HCT116 (cell line): ENCODE results near the gene KCNC3. TPM values are rescaled to one million over a fixed set of nuclear protein-coding genes. Genes with fewer than 3 reads are reported as not detected.

Experiments
- ATAC-seq: fragments of 200-7000 bp; cut with Tn5 transposase; 2 replicates; pipeline ENCODE4 v1.9.1; 2020; ENCODE audit warnings: mild to moderate bottlenecking, moderate library complexity
- BruUV-seq: library from RNA; stranded (reverse); fragments of 400-500 nt; replicated peaks from 2 replicates; lab custom pipeline; 2021; lab: Mats Ljungman, UMichigan
- CTCF ChIA-PET: fragments of 300-600 bp; sonication (Branson Sonifier 250); formaldehyde crosslinking; loops from one replicate; lab custom pipeline; 2021; ENCODE audit warnings: antibody characterized with exemption; lab: Charles Lee
- POLR2A ChIA-PET: fragments of 300-600, 350-600 bp; sonication (Branson Sonifier 250); formaldehyde crosslinking; loops from one replicate; lab custom pipeline; 2021; ENCODE audit warnings: antibody characterized with exemption; lab: Charles Lee
- RAD21 ChIA-PET, 2 experiments: fragments of 300-600 bp; sonication (Branson Sonifier 250); formaldehyde crosslinking; loops; one replicate each; lab custom pipeline; 2023; ENCODE audit warnings: low total read pairs in 2 of 2; ENCODE audit not compliant: uncharacterized antibody in 2 of 2, unreplicated experiment in 2 of 2, low non-redundant PET in 1 of 2; lab: Charles Lee
- DNase-seq: peaks from one replicate; pipeline ENCODE4 v3.0.0-alpha.2; 2010; ENCODE audit warnings: low read depth, low spot score
- H2AFZ ChIP-seq: fragments of 200-600 bp; shearing (Covaris generic), sonication (generic); 2 replicates; pipeline ENCODE4 v1.6.1; 2017; ENCODE audit warnings: low read depth, mixed run types, mixed read lengths, antibody characterized with exemption, low read length; ENCODE audit not compliant: poor library complexity, severe bottlenecking
- H3K27ac ChIP-seq: 2 replicates; pipeline ENCODE4 v1.5.1; 2012; ENCODE audit warnings: low read depth, low read length
- H3K27me3 ChIP-seq: fragments of 200-600 bp; sonication (generic); 2 replicates; pipeline ENCODE4 v1.6.1; 2016; ENCODE audit warnings: mixed run types, low read length, mixed read lengths; ENCODE audit not compliant: insufficient read depth
- H3K36me3 ChIP-seq, 2 experiments: fragments of 200-500 bp in 1 of 2; fragments of 200-600 bp in 1 of 2; sonication (Bioruptor generic) in 1 of 2; sonication (generic) in 1 of 2; 2 replicates each; pipeline versions ENCODE4 v1.5.1 to v1.6.1; 2014 to 2016; ENCODE audit warnings: low read length in 2 of 2, inconsistent platforms in 1 of 2, mixed read lengths in 1 of 2, mixed run types in 1 of 2; ENCODE audit not compliant: insufficient read depth in 2 of 2, control insufficient read depth in 1 of 2
- H3K4me1 ChIP-seq, 2 experiments: fragments of 200-600 bp in 1 of 2; sonication (generic) in 1 of 2; 2 replicates each; pipeline versions ENCODE4 v1.5.1 to v1.6.1; 2012 to 2017; ENCODE audit warnings: low read length in 2 of 2, inconsistent platforms in 1 of 2, mild to moderate bottlenecking in 1 of 2, mixed read lengths in 1 of 2, mixed run types in 1 of 2, moderate library complexity in 1 of 2; ENCODE audit not compliant: insufficient read depth in 2 of 2, control insufficient read depth in 1 of 2
- H3K4me2 ChIP-seq: fragments of 200-600 bp; sonication (generic); 2 replicates; pipeline ENCODE4 v1.6.1; 2017; ENCODE audit warnings: mixed run types, low read length, mixed read lengths
- H3K4me3 ChIP-seq, 2 experiments: fragments of 200-600 bp in 1 of 2; sonication (generic) in 1 of 2; replicated peaks in 1 of 2; 2 replicates each; pipeline ENCODE4 v1.5.1; 2011 to 2016; ENCODE audit warnings: low read length in 2 of 2, control low read depth in 1 of 2, low read depth in 1 of 2, mild to moderate bottlenecking in 1 of 2, mixed read lengths in 1 of 2, mixed run types in 1 of 2
- H3K79me2 ChIP-seq: fragments of 200-600 bp; sonication (generic); 2 replicates; pipeline ENCODE4 v1.6.1; 2017; ENCODE audit warnings: mild to moderate bottlenecking, mixed run types, low read length, moderate library complexity, mixed read lengths; ENCODE audit not compliant: insufficient read depth
- H3K9ac ChIP-seq: fragments of 200-600 bp; sonication (generic); 2 replicates; pipeline ENCODE4 v1.6.1; 2016; ENCODE audit warnings: low read length, mixed read lengths
- H3K9me2 ChIP-seq: fragments of 200-600 bp; sonication (generic), shearing (Covaris generic); 2 replicates; pipeline ENCODE4 v1.6.1; 2017; ENCODE audit warnings: mixed run types, mild to moderate bottlenecking, moderate library complexity; ENCODE audit not compliant: insufficient read depth
- H3K9me3 ChIP-seq, 2 experiments: fragments of 200-500 bp in 1 of 2; fragments of 200-600 bp in 1 of 2; sonication (Bioruptor generic) in 1 of 2; sonication (generic) in 1 of 2; 2 replicates each; pipeline ENCODE4 v1.6.1; 2014 to 2017; ENCODE audit warnings: low read length in 2 of 2, mixed read lengths in 2 of 2, inconsistent platforms in 1 of 2, low read depth in 1 of 2, mild to moderate bottlenecking in 1 of 2, mixed run types in 1 of 2, moderate library complexity in 1 of 2; ENCODE audit not compliant: control insufficient read depth in 1 of 2, insufficient read depth in 1 of 2
- H4K20me1 ChIP-seq: fragments of 200-600 bp; sonication (generic), shearing (Covaris generic); 2 replicates; pipeline ENCODE4 v1.6.1; 2017; ENCODE audit warnings: mixed run types, mild to moderate bottlenecking, moderate library complexity; ENCODE audit not compliant: insufficient read depth
- CBX3 ChIP-seq: IDR thresholded peaks from 2 replicates; pipeline ENCODE4 v1.6.1; 2012; ENCODE audit warnings: low read depth
- CEBPB ChIP-seq: IDR thresholded peaks from 2 replicates; pipeline ENCODE4 v1.6.1; 2012; ENCODE audit warnings: low read depth
- CTCF ChIP-seq, 3 experiments: fragments of 200-600 bp in 1 of 3; sonication (generic) in 1 of 3; IDR thresholded peaks in 2 of 3; conservative IDR thresholded peaks in 1 of 3; 2 replicates each; pipeline ENCODE4 v1.5.1; 2012 to 2017; ENCODE audit warnings: low read depth in 2 of 3, low read length in 2 of 3, antibody characterized with exemption in 1 of 3, borderline replicate concordance in 1 of 3, control low read depth in 1 of 3, mild to moderate bottlenecking in 1 of 3, mixed read lengths in 1 of 3, mixed run types in 1 of 3, moderate library complexity in 1 of 3; ENCODE audit not compliant: insufficient read depth in 1 of 3
- EGR1 ChIP-seq: IDR thresholded peaks from 2 replicates; pipeline ENCODE4 v1.6.1; 2012; ENCODE audit warnings: low read depth
- ELF1 ChIP-seq: IDR thresholded peaks from 2 replicates; pipeline ENCODE4 v1.6.1; 2012; ENCODE audit warnings: low read depth, borderline replicate concordance
- EZH2phosphoT487 ChIP-seq: fragments of 200-600 bp; IDR thresholded peaks from 2 replicates; pipeline ENCODE4 v1.6.1; 2018; ENCODE audit warnings: antibody characterized with exemption, borderline replicate concordance
- FOSL1 ChIP-seq: IDR thresholded peaks from 2 replicates; pipeline ENCODE4 v1.6.1; 2012; ENCODE audit warnings: low read depth
- JUND ChIP-seq: IDR thresholded peaks from 2 replicates; pipeline ENCODE4 v1.6.1; 2012
- MAX ChIP-seq: IDR thresholded peaks from 2 replicates; pipeline ENCODE4 v1.6.1; 2012
- POLR2A ChIP-seq: IDR thresholded peaks from 2 replicates; pipeline ENCODE4 v1.7.0; 2011; ENCODE audit warnings: borderline replicate concordance; ENCODE audit not compliant: insufficient read depth, insufficient read length; ENCODE audit errors: extremely low read depth
- POLR2AphosphoS5 ChIP-seq: IDR thresholded peaks from 2 replicates; pipeline ENCODE4 v1.6.1; 2011; ENCODE audit warnings: mild to moderate bottlenecking, low read depth, low read length, moderate library complexity
- RAD21 ChIP-seq: IDR thresholded peaks from 2 replicates; pipeline ENCODE4 v1.6.1; 2012; ENCODE audit warnings: low read depth, mild to moderate bottlenecking
- SIN3A ChIP-seq: IDR thresholded peaks from 2 replicates; pipeline ENCODE4 v1.6.1; 2012; ENCODE audit warnings: low read depth
- SRF ChIP-seq: IDR thresholded peaks from 2 replicates; pipeline ENCODE4 v1.6.1; 2012; ENCODE audit warnings: low read depth
- TCF7L2 ChIP-seq: IDR thresholded peaks from 2 replicates; pipeline ENCODE4 v1.7.0; 2011; ENCODE audit warnings: borderline replicate concordance, inconsistent platforms; ENCODE audit not compliant: insufficient read depth, insufficient read length; ENCODE audit errors: extremely low read depth
- YY1 ChIP-seq: IDR thresholded peaks from 2 replicates; pipeline ENCODE4 v1.6.1; 2011; ENCODE audit warnings: low read length, low read depth, moderate library complexity, mild to moderate bottlenecking; ENCODE audit not compliant: insufficient replicate concordance; ENCODE audit errors: extremely low read depth
- ZNF274 ChIP-seq: fragments of 200-500 bp; sonication (Bioruptor generic); IDR thresholded peaks from 2 replicates; pipeline ENCODE4 v1.6.1; 2014; ENCODE audit warnings: mild to moderate bottlenecking, low read depth, low read length, inconsistent platforms
- intact Hi-C: fragments of 100-400 bp; cut with micrococcal nuclease; formaldehyde crosslinking; loops from 2 replicates; pipeline ENCODE4 v1.10.0; 2022
- total RNA-seq: library from RNA; stranded (reverse); gene quantifications from one replicate; pipeline ENCODE4 v1.2.1, GENCODE V29; 2021; ENCODE audit not compliant: unreplicated experiment
- TF ChIP-seq, protein P1 (sequence below): IDR thresholded peaks from 2 replicates; pipeline ENCODE4 v1.6.1; 2011; ENCODE audit warnings: mild to moderate bottlenecking, low read length, moderate library complexity; ENCODE audit not compliant: insufficient replicate concordance; ENCODE audit errors: extremely low read depth
- TF ChIP-seq, protein P2 (sequence below): IDR thresholded peaks from 2 replicates; pipeline ENCODE4 v1.6.1; 2012

KCNC3 gene
- total RNA-seq, 1 experiment from 2014 or later: 6.9 TPM

GRCh38 chr19:50290775-50291174, 38.4 kb downstream of the KCNC3 start:
- ATAC-seq (no peak), DNase-seq (no peak)
- no peak overlapping the region for H3K27ac ChIP-seq
- no peak overlapping the region for H3K4me3 ChIP-seq
- RAD21 ChIA-PET: no interaction called here
- POLR2A ChIA-PET: no interaction called here
- no peak for TF ChIP-seq RAD21
- no peak for TF ChIP-seq EZH2phosphoT487
- TF ChIP-seq POLR2A: no peak
- no peak for TF ChIP-seq TCF7L2
- TF ChIP-seq, protein P1, sequence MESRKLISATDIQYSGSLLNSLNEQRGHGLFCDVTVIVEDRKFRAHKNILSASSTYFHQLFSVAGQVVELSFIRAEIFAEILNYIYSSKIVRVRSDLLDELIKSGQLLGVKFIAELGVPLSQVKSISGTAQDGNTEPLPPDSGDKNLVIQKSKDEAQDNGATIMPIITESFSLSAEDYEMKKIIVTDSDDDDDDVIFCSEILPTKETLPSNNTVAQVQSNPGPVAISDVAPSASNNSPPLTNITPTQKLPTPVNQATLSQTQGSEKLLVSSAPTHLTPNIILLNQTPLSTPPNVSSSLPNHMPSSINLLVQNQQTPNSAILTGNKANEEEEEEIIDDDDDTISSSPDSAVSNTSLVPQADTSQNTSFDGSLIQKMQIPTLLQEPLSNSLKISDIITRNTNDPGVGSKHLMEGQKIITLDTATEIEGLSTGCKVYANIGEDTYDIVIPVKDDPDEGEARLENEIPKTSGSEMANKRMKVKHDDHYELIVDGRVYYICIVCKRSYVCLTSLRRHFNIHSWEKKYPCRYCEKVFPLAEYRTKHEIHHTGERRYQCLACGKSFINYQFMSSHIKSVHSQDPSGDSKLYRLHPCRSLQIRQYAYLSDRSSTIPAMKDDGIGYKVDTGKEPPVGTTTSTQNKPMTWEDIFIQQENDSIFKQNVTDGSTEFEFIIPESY: no peak
- TF ChIP-seq SRF: no peak
- TF ChIP-seq ELF1: no peak
- TF ChIP-seq JUND: no peak
- TF ChIP-seq ZNF274: no peak
- TF ChIP-seq POLR2AphosphoS5: no peak
- TF ChIP-seq, protein P2, sequence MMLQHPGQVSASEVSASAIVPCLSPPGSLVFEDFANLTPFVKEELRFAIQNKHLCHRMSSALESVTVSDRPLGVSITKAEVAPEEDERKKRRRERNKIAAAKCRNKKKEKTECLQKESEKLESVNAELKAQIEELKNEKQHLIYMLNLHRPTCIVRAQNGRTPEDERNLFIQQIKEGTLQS: no peak
- no peak for TF ChIP-seq CEBPB
- TF ChIP-seq MAX: no peak
- TF ChIP-seq EGR1: no peak
- TF ChIP-seq YY1: no peak
- TF ChIP-seq CBX3: no peak
- no peak for TF ChIP-seq FOSL1
- TF ChIP-seq SIN3A: no peak
- no peak for TF ChIP-seq CTCF (IDR thresholded peaks at IDR 0.05 in 2 of 3, conservative IDR thresholded peaks at IDR 0.05 in 1 of 3; ENCODE audit: borderline replicate concordance in 1 of 3, insufficient read depth in 1 of 3, low read depth in 2 of 3, low read length in 2 of 3)
- H3K4me1 ChIP-seq: no peaks in the 10 kb centered on the region
- no peaks in the 10 kb centered on the region for H3K79me2 ChIP-seq
- peaks cover 0 to 28% of the 10 kb centered on the region in 2 experiments for H3K36me3 ChIP-seq
- H3K9ac ChIP-seq: no peak overlapping the region
- CTCF ChIA-PET: no interaction called here
- H3K27me3 ChIP-seq: no peaks in the 10 kb centered on the region
- peaks cover 0 to 6% of the 10 kb centered on the region in 2 experiments; a peak in 2 of 4 replicates for H3K9me3 ChIP-seq
- no peaks in the 10 kb centered on the region for H4K20me1 ChIP-seq
- no peaks in the 10 kb centered on the region for H3K9me2 ChIP-seq
- H2AFZ ChIP-seq: no peak overlapping the region
- no TSS peak for BruUV-seq
- no peak overlapping the region for H3K4me2 ChIP-seq
- intact Hi-C loops: no loop called here
